Activated T-helper 1 cell treated with Interleukin-2 at 50 U/mL for 16 hours (primary cell): Measurements from ENCODE around the gene CYB5R2.
"Not testable (repeated sequence)": the region's sequence is repeated elsewhere in the genome, so short reads cannot be mapped to it uniquely, and the experiment has no call there.

Experiments used
- DNase-seq: peaks from one replicate; pipeline ENCODE4 v3.0.0-alpha.2; 2020; ENCODE audit warnings: low read depth

Gene CYB5R2

GRCh38 chr11:7668911-7669310 lies 4.4 kb downstream of the CYB5R2 start:
- DNase-seq = no peak

DNA sequence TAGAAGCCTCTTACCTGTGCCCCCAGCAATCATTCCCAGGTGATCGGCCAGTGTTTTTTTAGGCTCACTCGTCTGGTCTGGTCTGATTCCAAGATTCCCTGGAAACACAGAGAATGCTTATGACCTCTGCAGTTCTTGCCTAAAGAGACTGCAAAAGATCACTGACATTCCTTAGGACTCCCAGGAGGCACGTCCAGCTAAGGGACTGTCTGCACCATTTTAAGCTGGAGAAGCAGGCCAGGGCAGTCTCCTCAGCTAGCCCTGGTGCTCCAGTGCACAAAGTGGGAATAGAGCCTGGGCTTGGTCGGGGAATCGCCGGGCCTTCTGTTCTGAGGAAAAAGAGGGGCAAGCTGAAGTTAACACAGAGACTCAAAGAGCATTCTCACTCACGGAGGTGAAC lies 4.8 kb downstream of the CYB5R2 start:
- no peak for DNase-seq

GRCh38 chr11:7667460-7667859 lies 5.8 kb downstream of the CYB5R2 start:
- no peak for DNase-seq

- DNase-seq = no peak
Measured at GRCh38 chr11:7666292-7666866, 6.9 kb downstream of the CYB5R2 start.

DNA sequence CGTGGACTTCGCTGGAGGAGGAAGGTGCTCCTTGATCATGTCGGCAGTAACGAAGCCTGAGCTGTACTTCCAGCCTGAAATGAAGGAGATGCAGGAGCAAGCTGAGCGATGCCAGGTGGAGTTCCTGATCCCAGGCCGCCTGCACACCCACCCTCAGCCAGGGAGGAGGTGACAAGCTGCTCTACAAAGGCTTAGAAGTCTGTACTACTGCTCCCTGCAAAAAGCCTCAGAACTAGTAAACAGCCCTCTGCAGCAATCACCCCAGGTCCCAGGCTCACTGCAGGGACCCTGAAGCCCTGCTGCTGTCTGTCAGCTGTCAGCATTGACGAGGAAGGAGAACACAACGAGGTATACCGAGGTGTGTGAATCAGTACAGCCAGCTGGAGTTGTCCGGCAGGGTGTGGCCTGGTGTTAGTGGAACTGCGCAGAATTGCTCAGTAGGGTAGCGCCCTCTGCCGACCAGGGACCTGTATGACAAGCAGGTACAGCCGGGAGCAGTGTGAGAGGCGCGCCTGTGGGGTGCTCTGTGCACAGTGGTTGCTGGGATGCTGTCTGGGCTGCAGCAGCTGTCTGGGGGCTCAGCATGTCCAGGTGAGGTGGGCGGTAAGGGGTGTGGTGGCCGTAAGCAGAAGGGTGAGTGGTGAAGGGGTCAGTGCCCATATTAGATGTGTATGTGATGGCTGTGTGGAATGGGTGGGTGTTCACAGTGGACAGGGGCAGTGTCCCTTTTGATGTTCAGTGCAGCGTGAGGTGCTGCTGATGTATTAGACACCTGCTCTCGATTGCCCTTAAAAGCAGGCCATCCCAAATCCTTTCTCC lies 7.6 kb downstream of the CYB5R2 start:
- peak; percentile 35 for DNase-seq

- no peak for DNase-seq
Measured at GRCh38 chr11:7664867-7665266, 8.4 kb downstream of the CYB5R2 start.

DNA sequence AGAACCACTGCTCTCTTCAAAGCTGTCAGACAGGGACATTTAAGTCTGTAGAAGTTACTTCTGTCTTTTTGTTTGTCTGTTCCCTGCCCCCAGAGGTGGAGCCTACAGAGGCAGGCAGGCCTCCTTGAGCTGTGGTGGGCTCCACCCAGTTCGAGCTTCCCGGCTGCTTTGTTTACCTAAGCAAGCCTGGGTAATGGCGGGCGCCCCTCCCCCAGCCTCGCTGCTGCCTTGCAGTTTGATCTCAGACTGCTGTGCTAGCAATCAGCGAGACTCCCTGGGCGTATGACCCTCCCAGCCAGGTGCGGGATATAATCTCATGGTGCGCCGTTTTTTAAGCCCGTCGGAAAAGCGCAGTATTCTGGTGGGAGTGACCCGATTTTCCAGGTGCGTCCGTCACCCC lies 9.8 kb downstream of the CYB5R2 start:
- not testable (repeated sequence) for DNase-seq

DNA sequence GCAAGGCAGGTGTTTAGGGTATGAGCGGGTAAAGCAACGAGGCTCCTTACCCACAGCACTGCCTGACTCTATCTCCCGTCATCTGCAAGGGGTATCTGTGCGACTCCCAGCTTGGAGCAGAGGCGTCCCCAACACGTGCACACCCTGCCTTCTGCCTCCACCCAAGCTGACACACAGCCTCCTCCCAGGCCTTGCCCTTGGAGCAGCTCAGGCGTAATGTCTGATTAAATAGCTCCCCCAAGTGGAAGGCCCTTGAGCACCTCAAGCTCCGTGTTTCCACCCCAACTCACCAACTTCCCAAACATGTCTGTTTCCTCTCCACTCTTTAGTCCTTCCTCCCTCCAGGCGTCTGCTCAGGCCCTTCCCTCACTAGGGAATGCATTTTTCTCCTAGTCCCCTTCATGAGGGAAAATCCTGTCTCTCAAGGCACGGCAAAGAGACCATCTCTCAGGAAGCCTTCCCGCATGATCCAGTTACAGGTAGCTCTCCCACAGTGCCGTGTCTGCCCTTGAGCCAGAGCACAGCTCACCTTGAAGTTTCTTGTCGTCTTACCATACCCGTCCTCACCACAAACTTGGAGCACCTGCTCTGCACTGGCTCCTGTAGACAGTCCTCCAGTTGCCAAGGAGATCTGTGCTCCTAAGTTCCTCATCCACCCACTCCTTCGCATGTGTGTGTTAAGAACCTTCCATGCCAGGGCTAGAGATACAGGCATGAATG lies 15.8 kb downstream of the CYB5R2 start:
- no peak for DNase-seq

GRCh38 chr11:7656704-7657103 lies 16.6 kb downstream of the CYB5R2 start:
- no peak for DNase-seq

DNA sequence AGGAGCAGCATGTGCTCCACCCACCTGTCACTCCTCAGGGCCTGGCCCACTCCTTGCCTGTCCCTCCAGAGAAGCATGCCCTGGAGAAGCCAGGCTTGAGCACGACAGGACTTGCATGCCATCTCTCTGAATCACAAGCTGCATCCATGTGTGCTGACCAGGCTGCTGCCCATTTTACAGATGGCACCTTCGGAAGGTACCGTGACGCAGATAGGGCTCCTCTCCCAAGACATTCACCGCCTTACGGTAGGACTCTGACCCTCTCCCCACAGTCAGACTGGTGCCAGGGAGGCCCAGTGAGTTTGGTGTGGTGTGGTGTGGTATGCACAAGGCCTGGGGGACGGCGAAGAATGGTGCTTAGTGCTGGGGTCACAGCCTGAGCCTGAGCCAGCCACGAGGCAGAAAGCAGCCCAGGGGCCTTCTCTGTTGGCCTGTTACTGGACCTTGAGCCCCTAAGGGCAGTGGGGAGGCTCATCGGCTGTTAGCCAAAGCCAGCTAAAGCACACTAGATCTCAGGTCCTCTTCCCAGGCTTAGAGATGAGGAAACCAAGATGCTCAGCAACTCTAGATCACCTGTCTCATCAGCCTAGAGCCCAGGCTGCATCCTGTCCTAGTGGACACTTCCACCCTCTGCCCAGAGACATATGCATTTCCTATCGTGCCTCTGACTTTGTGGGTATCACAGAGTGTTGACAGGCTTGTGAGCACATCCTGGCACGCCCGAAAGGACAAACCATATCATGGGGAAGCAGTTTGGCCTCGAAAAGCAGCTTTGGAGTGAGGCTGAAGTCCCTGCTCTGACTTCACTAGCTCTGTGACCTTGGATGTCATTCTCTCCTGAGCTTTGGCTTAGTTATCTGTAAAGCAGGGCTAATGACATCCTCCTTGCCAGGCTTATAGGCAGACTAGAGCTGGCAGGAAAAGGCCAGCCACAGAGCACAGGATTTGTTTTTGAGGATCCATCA lies 17.8 kb downstream of the CYB5R2 start:
- DNase-seq = no peak

DNA sequence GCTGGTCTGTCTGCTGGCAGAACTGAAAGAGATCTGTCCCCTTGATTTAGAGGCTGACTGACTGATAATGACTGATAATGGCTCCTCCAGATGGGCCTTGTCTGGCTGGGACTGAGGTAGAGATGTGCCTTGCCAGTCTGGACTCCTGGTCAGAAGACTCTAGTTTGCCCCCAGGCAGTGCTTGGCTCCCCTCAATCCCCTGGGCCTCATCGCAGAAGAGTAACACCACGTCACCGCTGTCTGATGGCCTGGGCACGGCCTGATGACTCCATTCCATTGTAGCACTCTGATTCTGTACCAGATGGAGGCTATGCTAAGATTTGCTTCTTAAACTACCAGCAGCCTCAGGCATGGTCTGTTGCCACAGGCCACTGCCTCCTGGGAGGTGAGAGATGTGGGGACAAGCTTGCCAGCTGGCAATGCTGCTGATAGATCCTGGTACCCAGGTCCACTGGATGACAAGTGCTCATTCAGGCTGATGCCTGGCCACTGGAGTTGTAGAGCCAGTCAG lies 19.1 kb downstream of the CYB5R2 start:
- DNase-seq = no peak

DNA sequence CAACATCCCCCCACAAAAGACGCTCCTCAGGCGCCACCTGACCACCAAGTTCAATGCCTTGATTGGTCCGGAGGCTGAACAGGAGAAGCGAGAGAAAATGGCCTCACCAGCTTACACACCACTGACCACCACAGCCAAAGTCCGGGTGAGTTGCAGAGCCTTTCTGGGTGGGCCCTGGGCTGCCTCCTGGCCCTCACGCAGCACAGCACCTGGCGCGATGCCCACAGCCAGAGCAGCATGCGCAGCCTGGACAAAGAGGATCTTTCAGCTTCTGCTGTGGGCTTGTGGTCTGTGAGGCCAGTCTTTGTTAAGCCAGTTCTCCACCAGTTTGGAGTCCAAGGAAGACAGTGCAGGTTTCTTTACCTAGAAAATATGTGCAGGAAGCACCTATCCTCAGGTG lies 21.6 kb downstream of the CYB5R2 start:
- no peak for DNase-seq

GRCh38 chr11:7651140-7651551 lies 22.2 kb downstream of the CYB5R2 start:
- no peak for DNase-seq

DNA sequence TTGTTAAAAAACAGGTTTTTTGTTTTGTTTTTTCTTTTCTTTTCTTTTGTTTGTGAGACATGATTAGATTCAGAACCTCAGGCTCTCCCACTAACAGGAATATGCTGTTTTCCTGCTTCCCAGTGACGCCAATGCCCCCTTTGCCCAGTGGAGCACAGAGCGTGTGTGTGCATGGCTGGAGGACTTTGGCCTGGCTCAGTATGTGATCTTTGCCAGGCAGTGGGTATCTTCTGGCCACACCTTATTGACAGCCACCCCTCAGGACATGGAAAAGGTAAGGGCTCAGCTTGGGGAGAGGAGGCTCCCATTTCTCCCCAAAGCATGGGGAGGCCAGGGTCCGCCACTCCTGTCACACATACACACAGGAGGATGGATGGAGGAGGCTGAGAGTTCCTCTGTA lies 25.0 kb downstream of the CYB5R2 start:
- no peak for DNase-seq

- no peak for DNase-seq
Measured at GRCh38 chr11:7646866-7647265, 26.4 kb downstream of the CYB5R2 start.

GRCh38 chr11:7645206-7645605 lies 28.1 kb downstream of the CYB5R2 start:
- DNase-seq = no peak

DNA sequence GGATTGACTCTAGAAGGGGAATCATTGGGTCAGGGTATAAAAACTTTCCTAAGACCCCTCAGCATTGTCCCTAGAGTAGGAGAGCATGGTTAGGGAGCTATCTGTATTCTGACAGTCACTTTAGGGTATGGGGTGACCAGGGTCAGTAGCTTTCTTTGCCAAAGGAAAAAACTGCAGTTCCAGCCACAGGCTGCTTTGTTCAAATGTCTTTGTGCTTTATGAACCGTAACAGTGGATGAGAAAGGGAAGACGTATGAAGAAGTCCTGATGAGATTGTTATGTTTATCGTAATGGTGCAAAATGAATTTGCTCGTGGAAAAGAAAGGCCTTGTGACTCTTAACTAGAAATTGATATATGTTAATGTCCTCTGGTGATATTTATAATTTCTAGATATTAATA lies 30.0 kb downstream of the CYB5R2 start:
- DNase-seq = no peak

- no peak for DNase-seq
Measured at GRCh38 chr11:7642747-7643146, 30.6 kb downstream of the CYB5R2 start.

DNA sequence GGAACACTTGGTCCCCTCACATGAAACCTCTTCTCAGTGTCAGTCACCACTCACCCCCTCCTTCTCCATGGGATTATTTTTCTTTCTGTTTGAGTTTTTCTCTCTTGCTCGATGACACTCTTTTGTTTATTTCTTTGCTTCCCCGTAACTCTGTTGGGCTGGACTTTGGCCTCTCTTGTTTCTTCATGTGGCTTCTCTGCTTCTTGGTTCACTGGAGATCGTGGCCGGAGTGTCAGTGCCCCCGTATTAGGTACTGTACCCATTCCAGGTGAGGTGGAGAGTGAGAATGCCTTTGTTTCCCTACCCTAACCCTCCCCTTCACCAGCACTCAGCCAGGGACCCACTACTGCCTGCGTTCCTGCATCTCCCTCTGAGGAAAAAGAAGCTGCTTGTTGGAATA lies 32.5 kb downstream of the CYB5R2 start:
- DNase-seq = no peak

DNA sequence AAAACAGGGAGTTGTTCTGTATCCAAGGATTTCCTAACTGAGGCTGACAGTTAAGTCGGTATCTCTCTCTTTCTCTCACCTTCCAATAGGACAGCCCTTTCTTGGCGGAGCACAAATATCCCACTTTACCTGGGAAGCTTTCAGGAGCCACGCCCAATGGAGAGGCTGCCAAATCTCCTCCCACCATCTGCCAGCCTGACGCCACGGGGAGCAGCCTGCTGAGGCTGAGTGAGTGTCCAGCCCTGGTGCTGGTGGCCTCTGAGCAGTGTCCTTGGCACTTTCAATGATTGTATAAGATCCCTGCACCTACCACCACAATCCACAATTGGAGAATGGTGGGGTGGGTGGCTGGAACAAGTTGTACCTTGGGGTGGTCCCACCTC lies 33.7 kb downstream of the CYB5R2 start:
- no peak for DNase-seq

GRCh38 chr11:7638710-7639642 lies 34.3 kb downstream of the CYB5R2 start:
- no peak for DNase-seq
